Measurements from ENCODE around the gene GLYR1.

DNA sequence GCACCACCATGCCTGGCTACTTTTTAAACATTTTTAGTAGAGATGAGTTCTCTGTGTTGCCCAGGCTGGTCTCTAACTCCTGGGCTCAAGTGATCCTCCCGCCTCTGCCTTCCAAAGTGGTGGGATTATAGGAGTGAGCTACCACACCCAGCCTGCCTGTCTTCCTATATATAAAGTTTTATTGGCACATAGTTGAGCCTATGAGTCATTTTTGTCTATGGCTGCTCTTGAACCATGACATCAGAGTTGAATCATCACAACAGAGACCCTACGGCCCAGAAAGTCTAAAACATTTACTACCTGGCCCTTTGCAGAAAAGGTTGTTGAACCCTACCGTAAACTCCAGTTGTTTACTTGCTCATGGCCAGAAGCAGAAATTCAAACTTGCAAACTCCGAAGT is 66.9 kb downstream of the GLYR1 start:
- TF ChIP-seq, protein P1, sequence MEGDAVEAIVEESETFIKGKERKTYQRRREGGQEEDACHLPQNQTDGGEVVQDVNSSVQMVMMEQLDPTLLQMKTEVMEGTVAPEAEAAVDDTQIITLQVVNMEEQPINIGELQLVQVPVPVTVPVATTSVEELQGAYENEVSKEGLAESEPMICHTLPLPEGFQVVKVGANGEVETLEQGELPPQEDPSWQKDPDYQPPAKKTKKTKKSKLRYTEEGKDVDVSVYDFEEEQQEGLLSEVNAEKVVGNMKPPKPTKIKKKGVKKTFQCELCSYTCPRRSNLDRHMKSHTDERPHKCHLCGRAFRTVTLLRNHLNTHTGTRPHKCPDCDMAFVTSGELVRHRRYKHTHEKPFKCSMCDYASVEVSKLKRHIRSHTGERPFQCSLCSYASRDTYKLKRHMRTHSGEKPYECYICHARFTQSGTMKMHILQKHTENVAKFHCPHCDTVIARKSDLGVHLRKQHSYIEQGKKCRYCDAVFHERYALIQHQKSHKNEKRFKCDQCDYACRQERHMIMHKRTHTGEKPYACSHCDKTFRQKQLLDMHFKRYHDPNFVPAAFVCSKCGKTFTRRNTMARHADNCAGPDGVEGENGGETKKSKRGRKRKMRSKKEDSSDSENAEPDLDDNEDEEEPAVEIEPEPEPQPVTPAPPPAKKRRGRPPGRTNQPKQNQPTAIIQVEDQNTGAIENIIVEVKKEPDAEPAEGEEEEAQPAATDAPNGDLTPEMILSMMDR (IDR thresholded peaks at IDR 0.05): no peak
- no peak for TF ChIP-seq POLR2A (IDR thresholded peaks at IDR 0.05; ENCODE audit: low read depth)
- no peak for TF ChIP-seq POLR2AphosphoS5 (IDR thresholded peaks at IDR 0.05)

All from esophagus muscularis mucosa (tissue), 3 donors.